ENCODE results near the gene STT3A.

The STT3A gene

GRCh38 chr11:125670172-125670571 is 77.5 kb downstream of the STT3A start:
- no peak for DNase-seq

- DNase-seq: no peak
Observed at GRCh38 chr11:125671561-125671960, 78.9 kb downstream of the STT3A start.
